ENCODE data around the gene CEPT1.

DNA sequence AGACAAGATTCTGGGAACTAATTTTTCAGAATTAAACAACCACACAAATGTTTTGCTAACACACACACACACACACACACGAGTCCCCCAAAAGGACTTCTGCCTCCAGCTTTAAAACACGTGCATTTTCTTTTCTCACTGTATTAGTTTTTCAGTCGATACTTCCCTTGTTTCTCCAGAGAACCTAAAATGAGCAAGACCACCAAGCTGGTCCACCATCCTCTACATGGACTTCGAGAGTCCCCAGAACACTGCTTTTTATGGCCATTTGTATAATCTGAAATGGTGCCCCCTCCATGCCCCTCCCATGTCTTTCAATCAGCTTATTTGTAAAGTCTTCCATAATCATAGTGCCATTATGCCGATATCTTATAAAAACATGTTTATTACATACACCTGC, 76.7 kb downstream of the CEPT1 start:
- TF ChIP-seq, protein P1, sequence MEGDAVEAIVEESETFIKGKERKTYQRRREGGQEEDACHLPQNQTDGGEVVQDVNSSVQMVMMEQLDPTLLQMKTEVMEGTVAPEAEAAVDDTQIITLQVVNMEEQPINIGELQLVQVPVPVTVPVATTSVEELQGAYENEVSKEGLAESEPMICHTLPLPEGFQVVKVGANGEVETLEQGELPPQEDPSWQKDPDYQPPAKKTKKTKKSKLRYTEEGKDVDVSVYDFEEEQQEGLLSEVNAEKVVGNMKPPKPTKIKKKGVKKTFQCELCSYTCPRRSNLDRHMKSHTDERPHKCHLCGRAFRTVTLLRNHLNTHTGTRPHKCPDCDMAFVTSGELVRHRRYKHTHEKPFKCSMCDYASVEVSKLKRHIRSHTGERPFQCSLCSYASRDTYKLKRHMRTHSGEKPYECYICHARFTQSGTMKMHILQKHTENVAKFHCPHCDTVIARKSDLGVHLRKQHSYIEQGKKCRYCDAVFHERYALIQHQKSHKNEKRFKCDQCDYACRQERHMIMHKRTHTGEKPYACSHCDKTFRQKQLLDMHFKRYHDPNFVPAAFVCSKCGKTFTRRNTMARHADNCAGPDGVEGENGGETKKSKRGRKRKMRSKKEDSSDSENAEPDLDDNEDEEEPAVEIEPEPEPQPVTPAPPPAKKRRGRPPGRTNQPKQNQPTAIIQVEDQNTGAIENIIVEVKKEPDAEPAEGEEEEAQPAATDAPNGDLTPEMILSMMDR (conservative IDR thresholded peaks at IDR 0.05), result no peak
- TF ChIP-seq EZH2 (IDR thresholded peaks at IDR 0.05; ENCODE audit: low read depth), result no peak
